Measurements from ENCODE around the gene RPS6KA2.
"Not testable (repeated sequence)": the region's sequence is repeated elsewhere in the genome, so short reads cannot be mapped to it uniquely, and the experiment has no call there.

Gene RPS6KA2

GRCh38 chr6:166589337-166589731 is 37.7 kb downstream of the RPS6KA2 start:
- DNase-seq, result no peak

- peak; percentile 34 for DNase-seq
These were observed 38.2 kb downstream of the RPS6KA2 start for GRCh38 chr6:166588691-166589336.

GRCh38 chr6:166587631-166588413 is 39.2 kb downstream of the RPS6KA2 start:
- no peak for DNase-seq

- no peak for DNase-seq
These were observed 40.5 kb downstream of the RPS6KA2 start, which contains the start of gene RAMACL for GRCh38 chr6:166586424-166587156. Gene RAMACL, minus strand, starts transcription at chr6:166586678. Its CDS starts 201 bp downstream, at chr6:166586477.

GRCh38 chr6:166584853-166585429 is 42.1 kb downstream of the RPS6KA2 start:
- no peak for DNase-seq

- DNase-seq, result no peak
These were observed 42.9 kb downstream of the RPS6KA2 start for GRCh38 chr6:166584155-166584554.

- no peak for DNase-seq
These were observed 43.7 kb downstream of the RPS6KA2 start for GRCh38 chr6:166583230-166583965.

- no peak for DNase-seq
These were observed 44.8 kb downstream of the RPS6KA2 start for GRCh38 chr6:166582258-166582657.

GRCh38 chr6:166581801-166582200 is 45.2 kb downstream of the RPS6KA2 start:
- not testable (repeated sequence) for DNase-seq

GRCh38 chr6:166581091-166581511 is 46.0 kb downstream of the RPS6KA2 start:
- no peak for DNase-seq

- DNase-seq, result no peak
These were observed 46.7 kb downstream of the RPS6KA2 start for GRCh38 chr6:166580076-166581050.

GRCh38 chr6:166579237-166579850 is 47.7 kb downstream of the RPS6KA2 start:
- DNase-seq, result no peak

GRCh38 chr6:166578536-166579236 is 48.4 kb downstream of the RPS6KA2 start:
- DNase-seq, result no peak

GRCh38 chr6:166575205-166575604 is 51.8 kb downstream of the RPS6KA2 start:
- DNase-seq, result no peak

- DNase-seq, result no peak
These were observed 53.4 kb downstream of the RPS6KA2 start for GRCh38 chr6:166573511-166574216.

- DNase-seq, result no peak
These were observed 54.4 kb downstream of the RPS6KA2 start for GRCh38 chr6:166572370-166573261.

GRCh38 chr6:166570929-166571713 is 55.9 kb downstream of the RPS6KA2 start:
- no peak for DNase-seq

Measured in kidney glomerular epithelial cell (primary cell).